ENCODE data around the gene PHETA1. TPM values are rescaled to one million over a fixed set of nuclear protein-coding genes. Genes with fewer than 3 reads are reported as not detected.

The PHETA1 gene
- total and polyA plus RNA-seq, 4 experiments from 2014 or later: 0.24 to 6.4 (median 3.1) TPM

DNA sequence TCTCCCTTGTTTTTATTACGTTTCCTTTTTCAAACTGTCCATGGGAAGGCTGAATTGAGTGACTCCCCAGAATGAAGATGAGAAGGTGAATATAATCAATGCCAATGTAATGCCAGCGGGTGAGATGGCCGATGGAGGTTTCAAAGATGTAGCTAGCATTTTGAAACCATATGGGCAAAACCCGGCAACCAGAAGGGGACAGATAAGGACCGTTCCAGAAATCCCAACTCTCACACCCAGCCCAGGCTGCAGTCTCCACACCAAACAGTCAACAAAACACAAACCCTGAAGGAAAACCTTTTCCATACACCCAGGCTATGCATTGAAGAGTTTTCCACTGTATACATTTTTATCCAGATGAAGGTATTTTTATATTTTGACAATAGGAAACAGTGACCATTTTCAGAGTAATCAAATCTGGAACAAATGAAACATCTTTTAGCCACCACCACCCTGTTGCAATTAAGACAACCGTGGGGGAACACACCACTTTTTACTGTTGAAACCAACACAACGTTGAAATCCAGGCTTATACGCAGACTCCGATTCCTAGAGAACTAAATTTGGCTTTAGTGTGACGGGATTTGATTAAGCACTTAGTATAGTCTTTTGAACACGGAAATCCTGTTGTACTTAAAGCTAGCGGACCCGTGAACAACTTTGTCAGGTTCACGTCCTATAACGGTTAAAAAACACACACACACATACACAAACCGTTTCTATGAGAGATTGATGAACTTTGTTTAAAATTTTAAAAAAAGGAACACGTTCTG, 19.0 kb downstream of the PHETA1 start:
- no peaks in the 10 kb centered on the region for H3K27me3 ChIP-seq (ENCODE audit: insufficient read depth, low read length)
- H3K27ac ChIP-seq (ENCODE audit: low read depth, low read length): no peak overlapping the region
- H3K9me3 Mint-ChIP-seq: peaks cover 0 to 23% (median 10%) of the 10 kb centered on the region in 8 donors
- H3K9me3 ChIP-seq (ENCODE audit: control insufficient read depth in 1 of 2, low read length in 2 of 2): no peaks in the 10 kb centered on the region
- no peaks in the 10 kb centered on the region for H3K36me3 ChIP-seq (ENCODE audit: insufficient read depth, low read length)
- ChIA-PET POLR2A (ENCODE audit: partially characterized antibody) (no interaction called here), CTCF (ENCODE audit: partially characterized antibody) (no interaction called here)
- H3K27me3 Mint-ChIP-seq: no peaks in the 10 kb centered on the region
- no peak overlapping the region for H3K4me3 ChIP-seq (ENCODE audit: low read length in 2 of 2)
- no peaks in the 10 kb centered on the region for H3K4me1 Mint-ChIP-seq
- no peak overlapping the region for H3K27ac Mint-ChIP-seq
- H3K4me3 Mint-ChIP-seq: no peak overlapping the region
- DNase-seq: no peak
- no peaks in the 10 kb centered on the region for H3K36me3 Mint-ChIP-seq
- no peaks in the 10 kb centered on the region for H3K4me1 ChIP-seq (ENCODE audit: insufficient read depth, low read length)
- intact Hi-C loops (cut with micrococcal nuclease): no loop called here

DNA sequence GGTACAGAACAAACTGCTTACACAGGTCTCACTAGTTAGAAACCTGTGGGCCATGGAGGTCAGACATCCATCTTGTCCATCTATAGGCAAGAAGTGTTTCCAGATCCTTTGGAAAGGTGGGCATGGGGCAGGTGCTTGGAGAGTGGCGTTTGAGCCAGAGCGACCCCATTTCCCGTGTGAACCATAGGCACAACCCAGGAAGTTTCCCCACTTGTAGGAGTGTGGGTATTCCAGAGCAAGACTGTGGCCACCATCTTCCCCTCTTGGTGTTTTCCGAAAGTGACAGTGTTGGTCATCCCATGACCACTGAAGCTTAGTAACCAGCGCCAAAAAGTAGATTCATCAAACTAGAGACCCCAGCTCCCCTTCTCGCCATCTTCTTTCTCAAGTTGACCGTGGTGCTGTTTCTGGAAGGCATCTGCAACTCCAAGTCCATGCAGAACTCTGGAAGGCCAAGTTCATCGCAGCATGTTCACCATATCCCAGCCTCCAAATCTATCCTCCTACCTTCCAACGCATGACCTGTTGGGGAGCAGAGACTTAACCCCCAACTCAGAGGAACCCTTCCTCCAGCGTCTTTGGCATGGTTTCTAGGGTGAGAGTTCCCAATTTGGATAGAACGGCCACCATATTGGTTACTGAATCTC, 19.7 kb downstream of the PHETA1 start:
- Mint-ChIP-seq H3K4me3 (no peak overlapping the region), H3K27me3 (no peaks in the 10 kb centered on the region)
- POLR2A ChIA-PET (ENCODE audit: partially characterized antibody): no interaction called here

DNA sequence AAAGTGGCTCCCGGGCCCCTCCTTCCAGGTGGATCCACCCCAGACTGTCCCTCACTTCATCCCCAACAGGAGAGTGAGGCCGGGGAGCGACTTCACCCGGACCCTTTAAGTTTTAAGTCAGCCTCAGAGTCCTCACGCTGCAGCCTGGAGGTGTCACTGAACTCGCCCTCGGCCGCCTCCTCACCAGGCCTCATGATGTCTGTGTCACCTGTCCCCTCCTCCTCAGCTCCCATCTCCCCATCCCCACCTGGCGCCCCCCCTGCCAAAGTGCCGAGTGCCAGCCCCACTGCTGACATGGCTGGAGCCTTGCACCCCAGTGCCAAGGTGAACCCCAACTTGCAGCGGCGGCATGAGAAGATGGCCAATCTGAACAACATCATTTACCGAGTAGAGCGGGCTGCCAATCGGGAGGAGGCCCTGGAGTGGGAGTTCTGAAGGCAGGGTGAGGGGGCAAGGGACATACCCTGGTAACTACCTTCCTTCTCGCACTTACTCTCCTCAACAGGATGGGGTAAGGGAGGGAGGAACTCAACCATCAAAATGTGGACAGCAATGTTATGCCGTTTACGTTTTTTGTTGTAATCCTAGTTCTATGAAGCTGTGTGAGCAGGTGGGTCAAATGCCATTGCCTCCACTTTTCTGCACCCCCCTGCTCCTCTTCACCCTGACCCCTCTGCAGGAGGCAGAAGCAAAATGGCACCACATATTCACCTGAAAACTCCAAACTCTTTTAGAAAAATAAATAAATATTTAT, 20.8 kb downstream of the PHETA1 start:
- Histone ChIP-seq H3K27ac (ENCODE audit: low read depth, low read length) (no peak overlapping the region), H3K9me3 (ENCODE audit: control insufficient read depth in 1 of 2, low read length in 2 of 2) (no peaks in the 10 kb centered on the region), H3K36me3 (ENCODE audit: insufficient read depth, low read length) (no peaks in the 10 kb centered on the region), H3K4me3 (ENCODE audit: low read length in 2 of 2) (no peak overlapping the region), H3K4me1 (ENCODE audit: insufficient read depth, low read length) (no peaks in the 10 kb centered on the region), H3K27me3 (ENCODE audit: insufficient read depth, low read length) (no peaks in the 10 kb centered on the region)
- intact Hi-C loops (cut with micrococcal nuclease): no loop called here
- no peaks in the 10 kb centered on the region for H3K4me1 Mint-ChIP-seq
- no peak overlapping the region for H3K27ac Mint-ChIP-seq
- CTCF ChIA-PET (ENCODE audit: partially characterized antibody): no interaction called here
- no peaks in the 10 kb centered on the region for H3K27me3 Mint-ChIP-seq
- POLR2A ChIA-PET (ENCODE audit: partially characterized antibody): no interaction called here
- no peak for DNase-seq
- no peak overlapping the region for H3K4me3 Mint-ChIP-seq
- H3K36me3 Mint-ChIP-seq: no peaks in the 10 kb centered on the region
- H3K9me3 Mint-ChIP-seq: peaks cover 0 to 23% (median 12%) of the 10 kb centered on the region in 8 donors

More for the DNA sequence above, 19.7 kb downstream of the PHETA1 start:
- Histone ChIP-seq H3K27me3 (ENCODE audit: insufficient read depth, low read length) (no peaks in the 10 kb centered on the region), H3K9me3 (ENCODE audit: control insufficient read depth in 1 of 2, low read length in 2 of 2) (no peaks in the 10 kb centered on the region), H3K4me1 (ENCODE audit: insufficient read depth, low read length) (no peaks in the 10 kb centered on the region), H3K27ac (ENCODE audit: low read depth, low read length) (no peak overlapping the region), H3K36me3 (ENCODE audit: insufficient read depth, low read length) (no peaks in the 10 kb centered on the region), H3K4me3 (ENCODE audit: low read length in 2 of 2) (no peak overlapping the region)
- no peaks in the 10 kb centered on the region for H3K4me1 Mint-ChIP-seq
- CTCF ChIA-PET (ENCODE audit: partially characterized antibody): no interaction called here
- DNase-seq: no peak
- intact Hi-C loops (cut with micrococcal nuclease): no loop called here
- peaks cover 0 to 23% (median 10%) of the 10 kb centered on the region in 8 donors for H3K9me3 Mint-ChIP-seq
- H3K27ac Mint-ChIP-seq: no peak overlapping the region
- H3K36me3 Mint-ChIP-seq: no peaks in the 10 kb centered on the region

DNA sequence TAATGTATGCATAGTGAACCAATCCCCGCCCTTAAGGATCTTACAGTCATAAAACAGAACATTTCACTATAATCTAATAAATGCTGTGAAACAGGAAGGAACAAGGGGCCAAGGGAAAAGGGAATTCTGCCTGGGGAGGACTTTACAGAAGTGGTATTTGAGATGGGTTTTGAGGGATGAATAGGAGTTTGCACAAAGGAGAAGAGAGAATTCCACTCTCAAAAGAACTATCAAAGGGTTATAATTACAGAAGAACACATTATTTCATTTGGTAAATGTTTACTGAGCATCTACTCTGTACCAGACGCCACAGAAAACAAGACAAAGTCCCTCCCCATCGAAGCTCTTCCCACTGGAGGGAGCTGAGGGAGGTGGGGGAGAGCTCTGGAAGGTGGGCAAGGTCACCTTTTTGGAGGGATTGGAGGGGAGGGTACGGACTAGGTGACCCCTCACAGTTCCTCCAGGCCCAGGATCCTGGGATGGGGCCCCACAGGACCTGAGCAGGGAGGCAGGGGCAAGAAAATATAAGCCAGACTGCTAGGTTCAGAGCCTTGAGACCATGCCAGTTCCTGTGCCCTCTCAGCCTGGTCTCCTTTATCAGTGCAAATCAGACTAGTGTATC, 24.5 kb downstream of the PHETA1 start:
- Histone ChIP-seq H3K27me3 (ENCODE audit: insufficient read depth, low read length) (no peaks in the 10 kb centered on the region), H3K4me3 (ENCODE audit: low read length in 2 of 2) (no peak overlapping the region), H3K4me1 (ENCODE audit: insufficient read depth, low read length) (no peaks in the 10 kb centered on the region), H3K9me3 (ENCODE audit: control insufficient read depth in 1 of 2, low read length in 2 of 2) (no peaks in the 10 kb centered on the region), H3K36me3 (ENCODE audit: insufficient read depth, low read length) (no peaks in the 10 kb centered on the region), H3K27ac (ENCODE audit: low read depth, low read length) (no peak overlapping the region)
- intact Hi-C loops (cut with micrococcal nuclease): no loop called here
- no peak overlapping the region for H3K27ac Mint-ChIP-seq
- ChIA-PET POLR2A (ENCODE audit: partially characterized antibody) (no interaction called here), CTCF (ENCODE audit: partially characterized antibody) (no interaction called here)
- H3K27me3 Mint-ChIP-seq: peaks cover 0 to 1% of the 10 kb centered on the region in 2 donors
- no peaks in the 10 kb centered on the region for H3K36me3 Mint-ChIP-seq
- no peaks in the 10 kb centered on the region for H3K4me1 Mint-ChIP-seq
- peaks cover 0 to 20% (median 11%) of the 10 kb centered on the region in 8 donors for H3K9me3 Mint-ChIP-seq
- no peak for DNase-seq
- no peak overlapping the region for H3K4me3 Mint-ChIP-seq

DNA sequence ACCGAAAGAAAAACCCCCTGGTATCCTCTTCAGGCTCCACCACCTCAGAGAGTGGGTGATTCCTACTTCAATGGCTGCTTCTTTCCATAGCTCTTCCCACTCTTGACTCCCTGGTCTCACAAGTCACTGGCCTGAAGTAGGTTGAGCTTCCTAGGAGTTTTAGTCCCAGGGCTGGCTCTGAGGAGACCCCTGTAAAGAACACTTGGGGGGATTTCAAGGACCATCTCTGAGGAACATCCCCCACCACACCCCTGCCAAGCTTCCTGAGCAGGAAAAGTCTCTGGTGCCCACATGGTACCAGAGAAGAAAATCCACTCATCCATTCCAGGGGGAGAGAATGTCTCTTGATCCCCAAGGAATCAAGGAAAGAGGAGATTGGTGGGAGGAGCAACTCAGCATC, 25.7 kb downstream of the PHETA1 start:
- Histone ChIP-seq H3K4me1 (ENCODE audit: insufficient read depth, low read length) (no peaks in the 10 kb centered on the region), H3K4me3 (ENCODE audit: low read length in 2 of 2) (no peak overlapping the region), H3K9me3 (ENCODE audit: control insufficient read depth in 1 of 2, low read length in 2 of 2) (no peaks in the 10 kb centered on the region), H3K27ac (ENCODE audit: low read depth, low read length) (no peak overlapping the region), H3K36me3 (ENCODE audit: insufficient read depth, low read length) (no peaks in the 10 kb centered on the region), H3K27me3 (ENCODE audit: insufficient read depth, low read length) (no peaks in the 10 kb centered on the region)
- H3K4me3 Mint-ChIP-seq: no peak overlapping the region
- H3K36me3 Mint-ChIP-seq: no peaks in the 10 kb centered on the region
- H3K9me3 Mint-ChIP-seq: peaks cover 0 to 12% (median 5%) of the 10 kb centered on the region in 8 donors
- ChIA-PET CTCF (ENCODE audit: partially characterized antibody) (no interaction called here), POLR2A (ENCODE audit: partially characterized antibody) (no interaction called here)
- no peak overlapping the region for H3K27ac Mint-ChIP-seq
- peaks cover 0 to 1% of the 10 kb centered on the region in 2 donors for H3K27me3 Mint-ChIP-seq
- DNase-seq: no peak
- intact Hi-C loops (cut with micrococcal nuclease): no loop called here
- H3K4me1 Mint-ChIP-seq: no peaks in the 10 kb centered on the region

DNA sequence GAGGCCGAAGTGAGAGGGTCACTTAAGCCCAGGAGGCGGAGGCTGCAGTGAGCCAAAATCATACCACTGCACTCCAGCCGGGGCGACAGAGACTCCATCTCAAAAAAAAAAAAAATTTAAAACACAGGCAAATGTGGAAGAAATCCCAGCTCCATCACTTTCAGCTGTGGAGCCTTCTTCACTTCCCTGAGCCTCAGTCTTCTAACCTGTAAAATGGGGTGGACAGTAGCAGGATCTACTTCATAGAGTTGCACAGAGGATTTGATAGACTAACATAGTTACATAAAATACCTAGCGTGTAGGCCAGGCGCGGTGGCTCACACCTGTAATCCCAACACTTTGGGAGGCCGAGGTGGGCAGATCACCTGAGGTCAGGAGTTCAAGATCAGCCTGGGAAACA, 26.5 kb downstream of the PHETA1 start:
- H3K4me3 ChIP-seq (ENCODE audit: low read length in 2 of 2): no peak overlapping the region
- Mint-ChIP-seq H3K9me3 (peaks cover 0 to 9% (median 3%) of the 10 kb centered on the region in 8 donors), H3K27ac (no peak overlapping the region), H3K4me3 (no peak overlapping the region), H3K4me1 (no peaks in the 10 kb centered on the region), H3K27me3 (peaks cover 0 to 1% of the 10 kb centered on the region in 2 donors), H3K36me3 (no peaks in the 10 kb centered on the region)
- no peaks in the 10 kb centered on the region for H3K36me3 ChIP-seq (ENCODE audit: insufficient read depth, low read length)
- no peak for DNase-seq
- no peaks in the 10 kb centered on the region for H3K9me3 ChIP-seq (ENCODE audit: control insufficient read depth in 1 of 2, low read length in 2 of 2)
- intact Hi-C loops (cut with micrococcal nuclease): no loop called here
- H3K4me1 ChIP-seq (ENCODE audit: insufficient read depth, low read length): no peaks in the 10 kb centered on the region
- CTCF ChIA-PET (ENCODE audit: partially characterized antibody): no interaction called here
- H3K27ac ChIP-seq (ENCODE audit: low read depth, low read length): no peak overlapping the region
- no peaks in the 10 kb centered on the region for H3K27me3 ChIP-seq (ENCODE audit: insufficient read depth, low read length)
- POLR2A ChIA-PET (ENCODE audit: partially characterized antibody): no interaction called here

DNA sequence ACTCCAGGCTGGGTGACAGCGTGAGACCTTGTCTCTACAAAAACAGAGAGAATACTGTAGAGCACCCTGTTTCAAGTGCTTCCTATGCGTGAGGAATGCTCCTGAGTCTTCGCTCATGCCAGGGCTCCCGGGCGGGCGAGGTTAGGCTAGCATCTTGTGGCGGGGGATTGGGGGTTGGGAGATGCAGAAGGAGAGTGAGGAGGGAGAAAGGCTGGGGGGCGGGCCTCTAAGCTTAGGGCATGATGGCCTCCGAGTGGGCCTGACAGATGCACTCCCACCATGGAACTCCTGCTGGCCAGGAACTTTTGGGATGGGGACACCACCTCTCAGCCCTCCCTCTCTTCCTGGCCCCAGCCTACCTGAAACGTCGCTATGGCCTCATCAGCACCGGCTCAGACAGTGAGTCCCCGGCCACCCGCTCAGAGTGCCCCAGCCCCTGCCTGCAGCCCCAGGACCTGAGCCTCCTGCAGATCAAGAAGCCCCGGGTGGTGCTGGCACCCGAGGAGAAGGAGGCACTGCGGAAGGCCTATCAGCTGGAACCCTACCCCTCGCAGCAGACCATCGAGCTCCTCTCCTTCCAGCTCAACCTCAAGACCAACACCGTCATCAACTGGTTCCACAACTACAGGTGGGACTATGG, 27.3 kb downstream of the PHETA1 start:
- no peaks in the 10 kb centered on the region for H3K9me3 ChIP-seq (ENCODE audit: control insufficient read depth in 1 of 2, low read length in 2 of 2)
- no peak overlapping the region for H3K4me3 ChIP-seq (ENCODE audit: low read length in 2 of 2)
- no peaks in the 10 kb centered on the region for H3K36me3 Mint-ChIP-seq
- H3K27me3 ChIP-seq (ENCODE audit: insufficient read depth, low read length): no peaks in the 10 kb centered on the region
- H3K4me3 Mint-ChIP-seq: no peak overlapping the region
- no peaks in the 10 kb centered on the region for H3K4me1 ChIP-seq (ENCODE audit: insufficient read depth, low read length)
- peaks cover 0 to 4% (median 0%) of the 10 kb centered on the region in 8 donors for H3K9me3 Mint-ChIP-seq
- POLR2A ChIA-PET (ENCODE audit: partially characterized antibody): no interaction called here
- intact Hi-C loops (cut with micrococcal nuclease): no loop called here
- H3K27me3 Mint-ChIP-seq: peaks cover 0 to 1% of the 10 kb centered on the region in 2 donors
- CTCF ChIA-PET (ENCODE audit: partially characterized antibody): no interaction called here
- H3K27ac Mint-ChIP-seq: no peak overlapping the region
- no peak overlapping the region for H3K27ac ChIP-seq (ENCODE audit: low read depth, low read length)
- no peaks in the 10 kb centered on the region for H3K36me3 ChIP-seq (ENCODE audit: insufficient read depth, low read length)
- DNase-seq: no peak
- no peaks in the 10 kb centered on the region for H3K4me1 Mint-ChIP-seq
